GM20000 (cell line): ENCODE data around the gene RNF214.

Experiments
- DNase-seq: peaks from one replicate; pipeline ENCODE4 v3.0.0; 2012; ENCODE audit warnings: low spot score
- CTCF ChIP-seq: IDR thresholded peaks from 2 replicates; pipeline ENCODE4 v1.5.1; 2012; ENCODE audit warnings: mild to moderate bottlenecking, control low read depth; ENCODE audit errors: extremely low read depth, missing control alignments

Gene RNF214

GRCh38 chr11:117333917-117334316 is 101.4 kb downstream of the RNF214 start:
- TF ChIP-seq CTCF: no peak
- DNase-seq: no peak

GRCh38 chr11:117334896-117335295 is 102.4 kb downstream of the RNF214 start:
- no peak for TF ChIP-seq CTCF
- DNase-seq: no peak

GRCh38 chr11:117335399-117335798 is 102.9 kb downstream of the RNF214 start:
- DNase-seq: no peak
- no peak for TF ChIP-seq CTCF
